Choroid plexus epithelial cell (primary cell): ENCODE measurements around the gene PPIL1.

Experiments
- DNase-seq: peaks from one replicate; pipeline ENCODE4 v3.0.0-alpha.2; 2010; ENCODE audit warnings: low read depth
- H3K4me3 ChIP-seq: 2 replicates; pipeline ENCODE4 v1.5.1; 2011; ENCODE audit warnings: low read depth, mild to moderate bottlenecking, control low read depth, low read length, moderate library complexity
- TF ChIP-seq, protein P1 (sequence below): conservative IDR thresholded peaks from 2 replicates; pipeline ENCODE4 v1.5.1; 2011; ENCODE audit warnings: low read depth, mild to moderate bottlenecking, control low read depth, inconsistent platforms, low read length, moderate library complexity

PPIL1 gene

DNA sequence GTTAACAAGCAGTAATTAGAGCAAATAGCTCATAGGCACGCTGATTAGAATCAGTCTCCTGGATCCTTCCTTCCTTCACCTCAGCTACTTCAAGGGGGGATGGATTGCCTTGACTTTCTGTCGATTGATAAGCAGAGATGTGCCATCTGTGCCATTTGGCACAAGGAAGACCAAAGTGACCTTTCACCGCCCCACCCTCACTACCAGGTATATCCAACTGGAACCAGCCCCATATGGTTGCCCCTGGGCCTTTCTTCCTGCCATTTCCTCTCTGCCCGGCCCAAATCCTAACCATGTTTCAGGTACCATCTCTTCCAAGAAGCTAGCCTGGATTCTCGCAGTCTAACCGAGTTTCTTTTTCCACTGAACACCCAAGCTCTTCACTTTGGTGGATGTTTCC, 26.6 kb downstream of the PPIL1 start:
- DNase-seq = no peak
- TF ChIP-seq, protein P1, sequence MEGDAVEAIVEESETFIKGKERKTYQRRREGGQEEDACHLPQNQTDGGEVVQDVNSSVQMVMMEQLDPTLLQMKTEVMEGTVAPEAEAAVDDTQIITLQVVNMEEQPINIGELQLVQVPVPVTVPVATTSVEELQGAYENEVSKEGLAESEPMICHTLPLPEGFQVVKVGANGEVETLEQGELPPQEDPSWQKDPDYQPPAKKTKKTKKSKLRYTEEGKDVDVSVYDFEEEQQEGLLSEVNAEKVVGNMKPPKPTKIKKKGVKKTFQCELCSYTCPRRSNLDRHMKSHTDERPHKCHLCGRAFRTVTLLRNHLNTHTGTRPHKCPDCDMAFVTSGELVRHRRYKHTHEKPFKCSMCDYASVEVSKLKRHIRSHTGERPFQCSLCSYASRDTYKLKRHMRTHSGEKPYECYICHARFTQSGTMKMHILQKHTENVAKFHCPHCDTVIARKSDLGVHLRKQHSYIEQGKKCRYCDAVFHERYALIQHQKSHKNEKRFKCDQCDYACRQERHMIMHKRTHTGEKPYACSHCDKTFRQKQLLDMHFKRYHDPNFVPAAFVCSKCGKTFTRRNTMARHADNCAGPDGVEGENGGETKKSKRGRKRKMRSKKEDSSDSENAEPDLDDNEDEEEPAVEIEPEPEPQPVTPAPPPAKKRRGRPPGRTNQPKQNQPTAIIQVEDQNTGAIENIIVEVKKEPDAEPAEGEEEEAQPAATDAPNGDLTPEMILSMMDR = no peak
- H3K4me3 ChIP-seq = no peak overlapping the region

DNA sequence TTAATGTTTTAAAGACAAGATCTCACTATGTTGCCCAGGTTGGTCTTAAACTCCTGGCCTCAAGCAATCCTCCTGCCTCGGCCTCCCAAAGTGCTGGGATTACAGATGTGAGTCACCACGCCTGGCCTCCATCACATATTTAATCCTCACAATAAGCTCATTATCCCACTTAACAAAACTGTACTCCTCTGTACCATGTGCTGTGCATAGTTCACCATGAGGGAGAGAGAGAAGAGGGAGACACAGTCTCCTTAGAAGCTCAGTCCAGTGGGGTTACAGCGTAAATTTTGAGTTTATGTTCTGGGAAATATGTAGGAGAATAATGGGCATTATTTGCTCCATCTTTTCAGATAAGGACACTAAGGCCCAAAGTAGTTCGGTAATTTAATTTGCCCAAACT, 27.5 kb downstream of the PPIL1 start:
- no peak for DNase-seq
- TF ChIP-seq, protein P1 = no peak
- no peak overlapping the region for H3K4me3 ChIP-seq

DNA sequence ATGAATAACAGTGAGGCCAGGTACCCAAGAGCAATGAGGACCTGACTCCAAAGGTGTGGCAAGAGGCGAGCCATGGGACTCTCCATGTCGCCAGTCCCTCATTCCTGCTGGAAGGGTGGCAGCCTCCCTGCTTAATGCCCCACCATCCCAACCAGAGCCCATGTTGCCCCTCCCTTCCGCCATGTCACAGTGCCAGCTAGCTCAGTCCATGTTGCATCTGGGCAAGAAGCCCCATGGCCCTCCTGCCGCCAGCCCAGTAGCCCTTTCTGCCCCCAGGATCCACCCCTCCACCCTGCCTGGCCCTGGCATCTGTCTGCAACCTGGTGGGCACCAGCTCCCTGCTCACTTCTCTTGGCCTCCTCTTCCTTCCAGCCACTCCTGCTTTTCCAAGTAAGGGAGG, 29.4 kb downstream of the PPIL1 start:
- H3K4me3 ChIP-seq = no peak overlapping the region
- DNase-seq = no peak

DNA sequence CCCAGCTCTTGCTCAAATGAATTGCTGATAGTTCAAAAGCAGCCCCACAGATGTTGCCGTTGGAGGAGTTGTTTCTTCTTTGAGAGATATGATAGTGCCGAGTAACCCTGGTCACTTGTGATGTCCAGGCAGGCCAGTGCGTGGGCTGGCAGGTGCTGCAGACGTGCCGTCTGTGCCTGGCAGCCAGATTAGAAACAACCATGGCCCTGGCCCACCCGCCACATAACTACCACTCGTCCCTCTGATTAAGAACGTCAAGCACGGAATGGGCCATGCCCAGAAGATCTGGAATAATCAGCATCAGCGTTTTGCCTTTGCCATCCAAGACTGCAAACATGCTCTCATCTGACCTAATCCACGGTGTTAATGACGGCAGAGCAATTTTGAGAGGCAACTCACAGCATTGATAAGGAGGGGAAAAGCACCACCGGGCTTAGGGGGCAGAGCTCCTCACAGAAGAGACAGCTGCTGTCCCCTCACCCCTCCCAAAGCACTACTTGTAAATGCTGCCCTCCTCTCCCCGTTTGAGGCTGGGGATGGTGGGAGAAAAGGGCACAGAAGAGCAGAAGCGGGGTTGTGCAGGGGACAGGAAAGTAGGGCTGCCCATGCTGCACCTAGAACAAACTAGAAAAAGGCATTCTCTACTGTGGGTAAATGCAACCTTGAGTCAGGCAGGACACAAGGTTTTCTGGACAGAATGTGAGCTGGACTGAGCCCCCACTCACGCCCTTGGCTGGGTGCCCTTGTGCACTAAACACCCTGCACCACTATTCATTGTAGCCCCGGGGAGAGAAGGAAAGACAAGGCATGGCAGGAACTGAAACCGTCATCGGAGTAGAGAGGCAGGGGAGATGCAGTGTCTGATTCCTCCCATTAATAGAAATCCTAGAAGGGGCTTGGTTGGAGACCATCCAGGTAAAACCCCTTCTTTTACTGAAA, 30.1 kb downstream of the PPIL1 start:
- TF ChIP-seq, protein P1 = no peak
- no peak for DNase-seq
- no peak overlapping the region for H3K4me3 ChIP-seq

More for the DNA sequence above, 29.4 kb downstream of the PPIL1 start:
- TF ChIP-seq, protein P1 = no peak

DNA sequence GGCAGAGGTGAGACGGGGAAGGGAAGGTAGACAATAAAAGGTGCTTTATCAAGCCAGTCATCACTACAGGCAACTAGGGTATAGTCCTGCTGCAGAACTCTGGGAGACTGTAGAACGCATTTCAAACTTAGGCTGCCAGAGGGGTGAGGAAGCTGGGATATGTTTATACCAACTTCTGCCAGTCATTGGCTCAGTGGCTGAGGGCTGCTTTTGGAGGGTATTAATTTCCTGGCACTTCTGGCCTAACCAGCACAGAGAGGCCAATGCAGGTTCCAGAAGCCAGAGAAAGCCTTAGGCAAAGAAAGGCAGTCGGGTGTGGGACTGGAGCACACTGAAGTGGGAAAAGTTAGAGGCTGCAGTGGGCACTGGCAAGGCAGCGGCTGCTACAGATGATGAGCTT, 31.4 kb downstream of the PPIL1 start:
- H3K4me3 ChIP-seq = no peak overlapping the region
- no peak for DNase-seq
- TF ChIP-seq, protein P1 = no peak

DNA sequence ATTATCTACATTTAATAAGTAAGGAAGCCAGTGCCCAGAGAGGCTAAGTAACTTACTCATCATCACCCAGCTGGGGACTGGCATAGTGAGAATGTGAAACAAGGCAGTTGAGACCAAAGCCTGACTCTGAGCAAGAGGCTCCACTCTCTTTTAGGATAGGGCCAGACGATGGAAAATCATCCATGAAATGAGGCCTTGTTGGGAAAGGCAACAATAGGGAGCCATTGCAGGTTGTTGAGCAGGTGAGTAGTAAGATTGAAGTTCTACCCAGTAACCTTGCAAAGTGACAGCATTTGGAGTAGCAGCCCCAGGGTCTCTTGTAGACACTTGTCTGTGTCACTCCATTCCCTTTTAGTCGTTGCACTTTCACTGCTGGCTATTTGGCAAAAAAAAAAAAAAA, 32.8 kb downstream of the PPIL1 start:
- no peak for DNase-seq
- TF ChIP-seq, protein P1 = no peak
- no peak overlapping the region for H3K4me3 ChIP-seq
